ENCODE measurements around the gene G6PD.
"Not testable (repeated sequence)": the region's sequence is repeated elsewhere in the genome, so short reads cannot be mapped to it uniquely, and the experiment has no call there.

G6PD gene

GRCh38 chrX:154542723-154543424 lies 3.8 kb downstream of the G6PD start:
- DNase-seq (ENCODE audit: low read depth in 2 of 2) = no peak

DNA sequence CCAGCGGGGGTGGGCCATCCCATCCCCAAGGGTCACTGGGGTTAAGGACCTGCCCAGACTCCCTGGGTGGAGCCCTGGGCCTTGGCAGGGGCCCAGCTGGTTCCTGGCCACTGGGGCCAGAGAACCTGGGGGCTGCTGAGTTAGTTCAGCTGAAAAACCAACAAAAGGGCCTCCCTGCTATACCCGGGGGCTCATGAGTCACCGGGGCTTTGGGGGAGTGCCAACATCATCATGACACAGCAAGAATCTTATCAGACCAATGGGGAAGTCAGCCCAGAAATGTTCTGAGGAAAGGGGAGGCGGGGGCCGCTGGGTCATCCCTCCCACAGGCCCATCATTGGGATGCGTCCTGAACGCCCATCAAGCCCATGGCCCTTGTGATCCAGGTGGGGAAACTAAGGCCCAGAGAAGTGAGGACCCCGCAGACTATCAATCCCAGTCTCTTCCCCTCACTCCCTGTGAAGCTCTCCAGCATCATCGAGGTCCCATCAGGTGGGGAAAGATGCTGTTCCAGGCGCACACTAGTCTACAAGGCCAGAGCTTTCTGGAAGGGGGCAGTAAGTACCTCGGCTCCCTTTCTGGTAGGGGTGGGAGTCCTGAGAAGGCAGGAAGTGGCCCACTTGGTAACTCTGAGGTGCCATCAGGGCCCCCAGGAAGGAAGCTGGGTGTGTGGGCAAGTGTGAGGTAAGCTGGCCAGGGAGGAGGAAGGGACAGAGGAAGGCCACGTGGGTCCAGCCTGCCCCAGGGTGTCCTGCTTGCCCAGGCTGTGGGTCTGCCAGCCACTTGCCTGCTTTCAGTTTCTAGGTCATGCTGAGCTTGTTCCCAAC lies 4.5 kb downstream of the G6PD start:
- no peak for DNase-seq (ENCODE audit: low read depth in 2 of 2)

DNA sequence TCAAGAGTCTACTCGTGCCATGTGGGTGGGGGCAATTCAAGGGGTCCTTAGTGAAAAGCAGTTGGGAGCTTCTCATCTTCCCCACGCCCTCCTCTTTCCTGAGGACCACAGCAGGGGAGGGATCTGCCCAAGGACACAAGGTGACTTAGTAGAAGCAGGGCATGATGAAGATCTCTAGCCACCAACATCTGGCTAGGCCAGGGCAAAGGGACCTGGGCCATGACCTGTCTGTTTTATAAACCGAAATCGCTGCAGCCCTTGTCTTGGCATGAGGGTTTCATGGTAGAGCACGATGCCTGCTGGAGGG lies 5.1 kb downstream of the G6PD start:
- DNase-seq (ENCODE audit: low read depth in 2 of 2) = no peak

DNA sequence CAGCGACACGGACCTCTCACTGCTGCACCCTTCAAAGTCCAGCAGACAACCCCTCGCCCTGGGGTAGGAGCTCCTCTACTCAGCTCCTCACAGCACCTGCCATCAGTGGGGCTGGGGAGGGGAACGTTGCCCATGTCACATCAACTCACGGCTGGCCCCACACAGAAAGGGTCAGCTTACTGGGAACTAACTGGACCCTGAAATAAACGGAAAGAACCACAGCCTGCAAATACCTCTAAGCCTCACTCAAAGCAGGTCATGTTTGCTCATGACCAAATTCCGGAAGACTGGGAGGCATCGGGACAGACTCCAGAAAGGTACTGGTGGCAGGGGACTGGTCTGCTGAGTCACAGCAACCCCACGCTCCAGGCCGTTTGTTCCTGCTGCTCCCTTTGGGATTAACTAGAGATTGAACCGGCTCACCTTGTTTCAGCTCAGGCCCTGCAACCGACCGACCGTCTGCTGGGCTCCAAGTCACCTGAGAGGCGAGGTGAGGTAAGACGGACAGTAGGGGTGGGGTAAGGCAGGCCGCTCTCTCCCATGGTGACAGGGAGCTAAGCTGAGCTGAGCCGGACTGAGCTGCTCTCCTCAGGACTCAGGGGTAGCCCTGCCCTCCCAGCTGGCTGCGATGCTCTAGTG lies 5.6 kb downstream of the G6PD start:
- no peak for DNase-seq (ENCODE audit: low read depth in 2 of 2)

GRCh38 chrX:154540365-154540764 lies 6.3 kb downstream of the G6PD start:
- not testable (repeated sequence) for DNase-seq (ENCODE audit: low read depth in 2 of 2)

DNA sequence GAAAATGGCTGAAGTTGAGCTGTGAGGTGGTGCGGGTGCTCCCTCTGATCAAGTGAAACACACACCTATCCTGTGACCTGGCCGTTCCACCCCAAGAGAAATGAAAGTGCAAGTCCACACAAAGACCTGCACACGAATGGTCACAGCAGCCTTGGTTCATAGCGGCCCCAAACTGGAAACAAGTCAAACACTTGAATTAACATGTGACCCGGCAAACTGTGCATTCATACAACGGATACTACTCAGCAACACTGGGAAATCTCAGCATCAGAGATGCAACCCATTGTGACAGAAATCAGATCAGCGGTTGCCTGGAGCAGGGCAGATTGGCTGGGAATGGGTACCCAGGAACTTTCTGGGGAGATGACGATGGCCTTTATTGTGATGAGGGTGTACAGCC lies 7.6 kb downstream of the G6PD start:
- DNase-seq (ENCODE audit: low read depth in 2 of 2) = no peak

GRCh38 chrX:154535892-154536291 lies 10.8 kb downstream of the G6PD start:
- DNase-seq (ENCODE audit: low read depth in 2 of 2) = no peak

- peak; percentile 78 to 86 for DNase-seq (ENCODE audit: low read depth in 2 of 2)
Observed at GRCh38 chrX:154534526-154535322, 11.9 kb downstream of the G6PD start.

GRCh38 chrX:154532690-154533089 lies 14.0 kb downstream of the G6PD start:
- DNase-seq (ENCODE audit: low read depth in 2 of 2) = no peak

- DNase-seq (ENCODE audit: low read depth in 2 of 2) = no peak
Observed at GRCh38 chrX:154531626-154532025, 15.0 kb downstream of the G6PD start.

DNA sequence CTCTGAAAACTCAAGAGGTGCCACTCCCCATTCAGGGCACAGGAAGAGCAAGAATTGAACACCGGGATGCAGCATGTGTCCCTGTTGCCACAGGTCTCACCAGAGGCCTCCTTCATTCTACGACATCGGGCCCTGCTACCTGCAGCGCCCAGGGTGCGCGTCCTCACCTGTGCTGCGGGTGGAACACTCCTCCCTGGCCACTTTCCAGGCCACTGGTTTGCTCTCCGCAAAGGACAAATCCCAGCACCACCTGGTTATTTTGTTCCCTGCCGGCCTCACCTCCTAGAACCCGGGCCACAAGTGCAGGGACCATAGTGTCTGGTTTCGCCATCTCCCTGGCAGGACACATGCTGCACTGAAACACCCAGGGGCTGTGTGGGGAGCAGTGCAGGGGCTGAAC lies 16.4 kb downstream of the G6PD start:
- no peak for DNase-seq (ENCODE audit: low read depth in 2 of 2)

- no peak for DNase-seq (ENCODE audit: low read depth in 2 of 2)
Observed at GRCh38 chrX:154529206-154529612, 17.4 kb downstream of the G6PD start.

DNA sequence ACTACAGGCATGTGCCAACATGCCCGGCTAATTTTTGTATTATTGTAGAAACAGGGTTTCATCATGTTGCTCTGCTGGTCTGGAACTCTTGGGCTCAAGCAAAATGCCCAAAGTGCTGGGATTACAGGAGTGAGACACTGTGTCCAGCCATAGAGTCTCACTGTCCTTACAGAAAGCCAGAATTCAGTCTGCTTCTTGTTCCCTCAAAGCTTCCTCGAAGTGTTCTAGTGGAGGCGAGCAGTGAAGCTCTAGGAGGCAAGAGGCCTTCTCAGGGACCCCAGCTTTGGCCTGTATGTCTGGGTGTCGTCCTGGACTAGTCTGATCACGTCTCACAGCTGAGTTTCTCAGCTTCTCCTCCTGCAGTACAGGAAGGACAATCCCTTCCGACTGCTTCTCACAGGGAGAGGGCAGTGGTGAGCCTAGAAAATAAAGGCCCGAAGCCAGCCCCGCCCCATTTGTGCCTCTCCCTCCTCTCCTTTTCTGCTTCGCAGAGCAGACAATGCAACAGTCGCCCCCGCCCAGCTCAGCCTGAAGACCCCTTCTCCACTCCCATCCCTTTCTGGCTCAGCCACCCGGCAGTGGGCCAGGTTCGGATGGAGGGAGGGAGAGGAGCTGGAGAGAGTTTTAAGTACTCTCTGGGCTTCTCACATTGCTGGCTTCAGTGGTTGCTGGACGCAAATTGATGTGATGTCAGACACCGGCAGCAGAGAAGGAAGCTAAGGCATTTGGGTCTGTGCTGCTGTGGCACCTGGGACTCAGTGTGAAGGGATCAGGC lies 19.6 kb downstream of the G6PD start:
- DNase-seq (ENCODE audit: low read depth in 2 of 2) = peak; percentile 25 to 50

- DNase-seq (ENCODE audit: low read depth in 2 of 2) = no peak
Observed at GRCh38 chrX:154525606-154526490, 20.8 kb downstream of the G6PD start.

GRCh38 chrX:154519389-154519788 lies 27.3 kb downstream of the G6PD start:
- no peak for DNase-seq (ENCODE audit: low read depth in 2 of 2)

- no peak for DNase-seq (ENCODE audit: low read depth in 2 of 2)
Observed at GRCh38 chrX:154517101-154517781, 29.4 kb downstream of the G6PD start.

GRCh38 chrX:154516656-154517100 lies 30.0 kb downstream of the G6PD start:
- no peak for DNase-seq (ENCODE audit: low read depth in 2 of 2)

DNA sequence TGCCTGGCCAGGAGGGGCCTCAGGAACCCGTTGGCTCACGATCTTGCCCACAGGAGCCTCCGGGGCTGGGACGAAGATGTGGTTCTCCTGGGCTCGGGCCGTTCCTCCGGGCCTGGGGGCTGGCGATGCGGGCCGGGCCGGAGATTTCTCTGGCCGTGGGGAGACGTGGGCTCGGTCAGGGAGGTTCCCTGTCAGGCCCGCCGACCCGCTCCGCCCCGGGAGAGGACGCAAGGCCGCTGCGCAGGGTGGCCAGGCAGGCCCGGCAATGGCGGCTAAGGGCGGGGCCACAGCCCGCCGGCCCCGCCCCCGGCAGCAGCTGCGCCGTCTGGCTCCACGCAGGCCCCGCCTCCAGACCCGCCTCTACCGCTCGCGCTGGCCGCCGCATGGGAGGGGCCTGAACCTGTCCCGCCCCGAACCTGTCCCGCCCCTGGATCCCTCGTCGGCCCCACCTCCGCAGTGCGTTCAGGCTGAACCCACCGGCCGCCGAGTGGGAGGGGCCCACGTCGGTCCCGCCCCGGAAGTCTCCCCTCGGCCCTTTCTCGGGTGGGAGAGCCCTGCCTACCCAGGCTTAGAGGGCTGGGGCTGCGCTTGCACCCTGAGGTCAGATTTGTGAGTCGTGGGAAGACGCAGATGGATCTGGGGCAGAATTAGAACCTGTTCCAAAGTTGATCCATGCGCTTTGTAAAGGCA lies 30.5 kb downstream of the G6PD start, which contains the start of gene FAM3A:
TSS of gene FAM3A (minus strand) at position 267 of the 690 bp plus-strand sequence. CDS start 460 bp downstream, outside the sequence.
- peak; percentile 89 to 92 for DNase-seq (ENCODE audit: low read depth in 2 of 2)

All from stimulated activated CD4-positive, alpha-beta T cell treated with anti-CD3 and anti-CD28 coated beads, Interleukin-15, amount 100 ng/mL, for 48 hours (primary cell).